ENCODE data around the gene NTN3. TPM values are rescaled to one million over a fixed set of nuclear protein-coding genes. Genes with fewer than 3 reads are reported as not detected.

NTN3 gene
- total RNA-seq, 1 donor from 2014 or later: 2.5 TPM

- H3K4me1 Mint-ChIP-seq (ENCODE audit: low read depth): no peaks in the 10 kb centered on the region
- no peak overlapping the region for H3K27ac Mint-ChIP-seq
- H3K27me3 Mint-ChIP-seq: no peaks in the 10 kb centered on the region
- no peak for DNase-seq (ENCODE audit: low spot score, unreplicated experiment)
- H3K36me3 Mint-ChIP-seq (ENCODE audit: insufficient read depth): peaks cover 13% of the 10 kb centered on the region
- H3K4me3 Mint-ChIP-seq (ENCODE audit: low read depth): no peak overlapping the region
- TF ChIP-seq CTCF (IDR thresholded peaks at IDR 0.05; ENCODE audit: unreplicated experiment): no peak
- no peaks in the 10 kb centered on the region for H3K9me3 Mint-ChIP-seq (ENCODE audit: low read depth)
Measured at GRCh38 chr16:2452650-2453049, 18.4 kb upstream of the NTN3 start.

DNA sequence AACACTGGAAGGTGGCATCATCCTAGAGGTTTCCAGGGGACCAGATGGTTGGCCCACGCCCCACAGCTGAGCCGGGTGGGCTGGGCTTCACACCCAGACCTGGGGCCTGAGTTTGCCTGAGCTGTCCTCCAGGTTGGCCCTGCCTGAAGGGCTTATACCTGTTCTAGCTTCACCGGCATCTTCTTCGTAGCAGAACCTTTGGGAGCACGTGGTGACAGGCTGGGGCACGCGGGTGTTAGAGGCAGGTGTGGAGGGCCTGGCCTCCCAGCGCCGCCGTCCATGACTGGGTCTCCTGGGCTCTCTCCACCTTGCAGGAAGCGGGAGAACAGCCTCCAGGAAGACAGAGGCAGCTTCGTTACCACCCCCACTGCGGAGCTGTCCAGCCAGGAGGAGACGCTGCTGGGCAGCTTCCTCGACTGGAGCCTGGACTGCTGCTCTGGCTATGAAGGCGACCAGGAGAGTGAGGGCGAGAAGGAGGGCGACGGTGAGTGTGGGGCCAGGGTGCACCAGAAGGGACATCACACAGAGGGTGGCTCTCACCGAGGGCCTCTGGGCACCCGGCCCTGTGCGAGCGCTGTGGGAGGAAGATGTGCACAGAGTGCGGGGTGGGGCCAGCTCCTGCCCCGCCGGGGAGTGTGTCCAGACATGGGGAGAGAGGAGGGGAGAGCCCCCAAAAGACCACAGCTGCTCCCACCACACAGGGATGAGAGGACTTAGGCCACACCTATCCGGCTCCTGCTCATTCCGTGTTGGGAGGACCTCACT, 15.8 kb upstream of the NTN3 start:
- no peak overlapping the region for H3K27ac Mint-ChIP-seq
- H3K4me3 Mint-ChIP-seq (ENCODE audit: low read depth): no peak overlapping the region
- TF ChIP-seq CTCF (IDR thresholded peaks at IDR 0.05; ENCODE audit: unreplicated experiment): no peak
- peaks cover 5% of the 10 kb centered on the region for H3K4me1 Mint-ChIP-seq (ENCODE audit: low read depth)
- DNase-seq (ENCODE audit: low spot score, unreplicated experiment): no peak
- peaks cover 10% of the 10 kb centered on the region for H3K36me3 Mint-ChIP-seq (ENCODE audit: insufficient read depth)
- no peaks in the 10 kb centered on the region for H3K9me3 Mint-ChIP-seq (ENCODE audit: low read depth)
- H3K27me3 Mint-ChIP-seq: no peaks in the 10 kb centered on the region

DNA sequence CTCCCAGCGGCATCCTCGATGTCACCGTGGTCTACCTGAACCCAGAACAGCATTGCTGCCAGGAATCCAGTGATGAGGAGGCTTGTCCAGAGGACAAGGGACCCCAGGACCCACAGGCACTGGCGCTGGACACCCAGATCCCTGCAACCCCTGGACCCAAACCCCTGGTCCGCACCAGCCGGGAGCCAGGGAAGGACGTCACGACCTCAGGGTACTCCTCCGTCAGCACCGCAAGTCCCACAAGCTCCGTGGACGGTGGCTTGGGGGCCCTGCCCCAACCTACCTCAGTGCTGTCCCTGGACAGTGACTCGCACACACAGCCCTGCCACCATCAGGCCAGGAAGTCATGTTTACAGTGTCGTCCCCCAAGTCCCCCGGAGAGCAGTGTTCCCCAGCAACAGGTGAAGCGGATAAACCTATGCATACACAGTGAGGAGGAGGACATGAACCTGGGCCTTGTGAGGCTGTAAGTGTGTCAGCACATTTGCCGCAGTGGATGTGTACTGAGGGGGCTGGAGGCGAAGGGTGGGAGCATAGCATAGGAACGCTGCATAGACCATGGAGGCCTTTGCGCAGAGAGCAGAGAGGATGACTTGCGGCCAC, 14.4 kb upstream of the NTN3 start:
- Mint-ChIP-seq H3K4me1 (ENCODE audit: low read depth) (peaks cover 6% of the 10 kb centered on the region), H3K4me3 (ENCODE audit: low read depth) (no peak overlapping the region), H3K27me3 (no peaks in the 10 kb centered on the region), H3K9me3 (ENCODE audit: low read depth) (no peaks in the 10 kb centered on the region), H3K27ac (no peak overlapping the region), H3K36me3 (ENCODE audit: insufficient read depth) (peaks cover 10% of the 10 kb centered on the region)
- TF ChIP-seq CTCF (IDR thresholded peaks at IDR 0.05; ENCODE audit: unreplicated experiment): no peak
- DNase-seq (ENCODE audit: low spot score, unreplicated experiment): no peak

DNA sequence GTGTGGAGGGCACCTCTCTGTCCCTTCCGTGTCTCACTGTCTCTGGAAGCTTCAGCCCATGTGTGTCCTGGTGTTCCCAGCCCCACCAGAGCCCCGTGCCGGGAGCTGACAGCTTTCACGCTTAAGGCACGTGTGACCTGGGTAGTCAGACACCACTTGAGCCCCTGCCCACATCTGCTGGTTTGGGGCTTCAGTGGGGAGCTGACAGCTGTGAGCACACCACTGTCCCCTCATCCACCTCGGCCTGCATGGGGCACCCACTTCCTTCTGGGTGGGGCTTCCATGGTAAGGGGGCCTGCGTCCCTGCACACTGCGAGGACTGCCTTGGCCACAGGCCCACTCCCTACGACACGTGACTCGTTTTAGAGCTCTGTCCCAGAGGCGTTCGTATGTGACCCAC, 13.8 kb upstream of the NTN3 start:
- TF ChIP-seq CTCF (IDR thresholded peaks at IDR 0.05; ENCODE audit: unreplicated experiment): no peak
- no peaks in the 10 kb centered on the region for H3K9me3 Mint-ChIP-seq (ENCODE audit: low read depth)
- no peaks in the 10 kb centered on the region for H3K27me3 Mint-ChIP-seq
- no peak for DNase-seq (ENCODE audit: low spot score, unreplicated experiment)
- no peak overlapping the region for H3K4me3 Mint-ChIP-seq (ENCODE audit: low read depth)
- H3K27ac Mint-ChIP-seq: no peak overlapping the region
- peaks cover 9% of the 10 kb centered on the region for H3K36me3 Mint-ChIP-seq (ENCODE audit: insufficient read depth)
- H3K4me1 Mint-ChIP-seq (ENCODE audit: low read depth): peaks cover 6% of the 10 kb centered on the region

- no peak overlapping the region for H3K4me3 Mint-ChIP-seq (ENCODE audit: low read depth)
- no peaks in the 10 kb centered on the region for H3K27me3 Mint-ChIP-seq
- H3K4me1 Mint-ChIP-seq (ENCODE audit: low read depth): peaks cover 6% of the 10 kb centered on the region
- H3K9me3 Mint-ChIP-seq (ENCODE audit: low read depth): no peaks in the 10 kb centered on the region
- H3K27ac Mint-ChIP-seq: no peak overlapping the region
- no peak for DNase-seq (ENCODE audit: low spot score, unreplicated experiment)
- TF ChIP-seq CTCF (IDR thresholded peaks at IDR 0.05; ENCODE audit: unreplicated experiment): no peak
- peaks cover 6% of the 10 kb centered on the region for H3K36me3 Mint-ChIP-seq (ENCODE audit: insufficient read depth)
Measured at GRCh38 chr16:2457946-2458345, 13.2 kb upstream of the NTN3 start.

All from progenitor cell of endocrine pancreas (in vitro differentiated cells).